Cardiac fibroblast (primary cell): ENCODE results near the gene HOXC5.

ENCODE experiments used
- DNase-seq, 2 donors: peaks; one replicate each; pipeline versions ENCODE4 v3.0.0 to v3.0.0-alpha.2; 2010; ENCODE audit warnings: low read depth in 2 of 2
- H3K4me3 ChIP-seq, 2 donors: replicated peaks in 1 of 2; 1 replicate in 1 of 2; 2 replicates in 1 of 2; pipeline ENCODE4 v1.5.1; 2011; ENCODE audit warnings: low read depth in 2 of 2, low read length in 2 of 2, mild to moderate bottlenecking in 2 of 2, moderate library complexity in 1 of 2
- CTCF ChIP-seq: IDR thresholded peaks from one replicate; pipeline ENCODE4 v1.5.1; 2011; ENCODE audit warnings: low read depth, mild to moderate bottlenecking, low read length, inconsistent platforms

The HOXC5 gene

GRCh38 chr12:54051874-54052437, 19.1 kb downstream of the HOXC5 start:
- TF ChIP-seq CTCF, result no peak
- DNase-seq, result no peak
- H3K4me3 ChIP-seq, result no peak overlapping the region

GRCh38 chr12:54052438-54053002, 19.7 kb downstream of the HOXC5 start:
- H3K4me3 ChIP-seq, result no peak overlapping the region
- no peak for DNase-seq
- TF ChIP-seq CTCF, result no peak

GRCh38 chr12:54053003-54053750, 20.3 kb downstream of the HOXC5 start:
- no peak for DNase-seq
- TF ChIP-seq CTCF, result no peak
- peak overlapping the region; percentile 30 to 40 for H3K4me3 ChIP-seq

- no peak for TF ChIP-seq CTCF
- H3K4me3 ChIP-seq, result peak within 1 kb of the TSS; percentile 34 to 40
- DNase-seq, result no peak
Observed at GRCh38 chr12:54053751-54054741, 21.2 kb downstream of the HOXC5 start, which contains the start of gene HOXC4. Gene HOXC4 (plus strand): TSS chr12:54053835. CDS start chr12:54053923, 88 bp downstream.

GRCh38 chr12:54054742-54055194, 21.9 kb downstream of the HOXC5 start:
- no peak for DNase-seq
- TF ChIP-seq CTCF, result no peak
- H3K4me3 ChIP-seq, result peak overlapping the region in 1 of 2 donors; percentile 34

GRCh38 chr12:54055552-54055951, 22.7 kb downstream of the HOXC5 start:
- H3K4me3 ChIP-seq, result no peak overlapping the region
- no peak for DNase-seq
- no peak for TF ChIP-seq CTCF
